ENCODE measurements around the gene EXOC6B. TPM values are rescaled to one million over a fixed set of nuclear protein-coding genes. Genes with fewer than 3 reads are reported as not detected.

Gene EXOC6B
- total RNA-seq, 1 donor from 2014 or later = 13.8 TPM

GRCh38 chr2:72142570-72143440 is 683.0 kb downstream of the EXOC6B start:
- DNase-seq (no peak), ATAC-seq (ENCODE audit: low read depth) (no peak)
- peaks cover 36% of the 10 kb centered on the region for H3K27me3 Mint-ChIP-seq
- POLR2A ChIA-PET = no interaction called here
- no peak overlapping the region for H3K27ac Mint-ChIP-seq
- no peak overlapping the region for H3K4me3 Mint-ChIP-seq
- peaks cover 4% of the 10 kb centered on the region for H3K9me3 Mint-ChIP-seq
- H3K4me1 Mint-ChIP-seq = peaks cover 24% of the 10 kb centered on the region
- no peak for TF ChIP-seq CTCF (IDR thresholded peaks at IDR 0.05)
- CTCF ChIA-PET = no interaction called here
- H3K36me3 Mint-ChIP-seq (ENCODE audit: low read depth) = no peaks in the 10 kb centered on the region
- intact Hi-C loops (cut with micrococcal nuclease) = loop anchor here (10.0 kb wide), 2 partner anchors 432 to 1152 kb away; partner anchors contain the start of gene EGR4

GRCh38 chr2:72141881-72142451 is 683.9 kb downstream of the EXOC6B start:
- POLR2A ChIA-PET = no interaction called here
- Mint-ChIP-seq H3K4me1 (peaks cover 22% of the 10 kb centered on the region), H3K9me3 (peaks cover 4% of the 10 kb centered on the region), H3K27ac (no peak overlapping the region), H3K4me3 (no peak overlapping the region), H3K27me3 (peaks cover 35% of the 10 kb centered on the region), H3K36me3 (ENCODE audit: low read depth) (no peaks in the 10 kb centered on the region)
- intact Hi-C loops (cut with micrococcal nuclease) = loop anchor here (10.0 kb wide), 2 partner anchors 433 to 1153 kb away; partner anchors contain the start of gene EGR4
- CTCF ChIA-PET = no interaction called here
- DNase-seq (no peak), ATAC-seq (ENCODE audit: low read depth) (no peak)
- TF ChIP-seq CTCF (IDR thresholded peaks at IDR 0.05) = no peak

- Mint-ChIP-seq H3K36me3 (ENCODE audit: low read depth) (no peaks in the 10 kb centered on the region), H3K27ac (no peak overlapping the region), H3K4me3 (no peak overlapping the region), H3K27me3 (peaks cover 26% of the 10 kb centered on the region), H3K4me1 (peaks cover 16% of the 10 kb centered on the region), H3K9me3 (no peaks in the 10 kb centered on the region)
- TF ChIP-seq CTCF (IDR thresholded peaks at IDR 0.05) = no peak
- ATAC-seq (ENCODE audit: low read depth) (no peak), DNase-seq (no peak)
- ChIA-PET CTCF (no interaction called here), POLR2A (no interaction called here)
- intact Hi-C loops (cut with micrococcal nuclease) = loop anchor here (10.0 kb wide), 2 partner anchors 434 to 1154 kb away; partner anchors contain the start of gene EGR4
These were observed 684.7 kb downstream of the EXOC6B start for GRCh38 chr2:72141032-72141645.

- peaks cover 21% of the 10 kb centered on the region for H3K27me3 Mint-ChIP-seq
- intact Hi-C loops (cut with micrococcal nuclease) = loop anchor here (10.0 kb wide), 2 partner anchors 434 to 1154 kb away; partner anchors contain the start of gene EGR4
- CTCF ChIA-PET = no interaction called here
- ATAC-seq (ENCODE audit: low read depth) (no peak), DNase-seq (no peak)
- H3K4me1 Mint-ChIP-seq = peaks cover 12% of the 10 kb centered on the region
- H3K36me3 Mint-ChIP-seq (ENCODE audit: low read depth) = no peaks in the 10 kb centered on the region
- no peak overlapping the region for H3K27ac Mint-ChIP-seq
- POLR2A ChIA-PET = no interaction called here
- no peak overlapping the region for H3K4me3 Mint-ChIP-seq
- TF ChIP-seq CTCF (IDR thresholded peaks at IDR 0.05) = no peak
- H3K9me3 Mint-ChIP-seq = no peaks in the 10 kb centered on the region
These were observed 685.2 kb downstream of the EXOC6B start for GRCh38 chr2:72140621-72140960.

Measured in activated B cell treated with CpG ODN at 0.5 μM for 24 hours (primary cell).